Ishikawa (cell line): ENCODE results near the gene CCDC15.

Experiments used
- CEBPB ChIP-seq: IDR thresholded peaks from 2 replicates; pipeline ENCODE4 v1.6.1; 2012
- CREB1 ChIP-seq: IDR thresholded peaks from 2 replicates; pipeline ENCODE4 v1.6.1; 2012; ENCODE audit warnings: low read depth
- EP300 ChIP-seq: IDR thresholded peaks from 2 replicates; pipeline ENCODE4 v1.6.1; 2012; ENCODE audit warnings: borderline replicate concordance
- FOXM1 ChIP-seq: IDR thresholded peaks from 2 replicates; pipeline ENCODE4 v1.6.1; 2012; ENCODE audit warnings: low read depth, borderline replicate concordance
- MAX ChIP-seq: IDR thresholded peaks from 2 replicates; pipeline ENCODE4 v1.6.1; 2012
- NFIC ChIP-seq: IDR thresholded peaks from 2 replicates; pipeline ENCODE4 v1.6.1; 2012
- REST ChIP-seq: IDR thresholded peaks from 2 replicates; pipeline ENCODE4 v1.6.1; 2012; ENCODE audit warnings: low read depth, mild to moderate bottlenecking
- TAF1 ChIP-seq: IDR thresholded peaks from 2 replicates; pipeline ENCODE4 v1.6.1; 2012; ENCODE audit warnings: low read depth, mild to moderate bottlenecking
- USF1 ChIP-seq: IDR thresholded peaks from 2 replicates; pipeline ENCODE4 v1.6.1; 2012
- YY1 ChIP-seq: IDR thresholded peaks from 2 replicates; pipeline ENCODE4 v1.6.1; 2012; ENCODE audit warnings: low read depth

- TF ChIP-seq CEBPB: no peak
- no peak for TF ChIP-seq EP300
- TF ChIP-seq TAF1: no peak
- no peak for TF ChIP-seq CREB1
- TF ChIP-seq NFIC: no peak
- TF ChIP-seq REST: no peak
- no peak for TF ChIP-seq FOXM1
- TF ChIP-seq MAX: no peak
- TF ChIP-seq YY1: no peak
- TF ChIP-seq USF1: no peak
Measured at GRCh38 chr11:125075900-125076317, 121.9 kb downstream of the CCDC15 start.
